Testis (tissue), 3 donors: Measurements from ENCODE around the gene ZNF576. TPM values are rescaled to one million over a fixed set of nuclear protein-coding genes. Genes with fewer than 3 reads are reported as not detected.

ENCODE experiments used
- DNase-seq: peaks from one replicate; pipeline ENCODE4 v3.0.0-alpha.2; 2019
- H3K27ac ChIP-seq, 2 donors: fragments of 200-600 bp; sonication (generic); one replicate each; pipeline ENCODE4 v1.5.1; 2019
- H3K27me3 ChIP-seq: fragments of 200-600 bp; sonication (generic); one replicate; pipeline ENCODE4 v1.5.1; 2019
- H3K36me3 ChIP-seq: fragments of 200-600 bp; sonication (generic); one replicate; pipeline ENCODE4 v1.5.1; 2017; ENCODE audit warnings: low read depth; ENCODE audit errors: missing control alignments
- H3K4me1 ChIP-seq: fragments of 200-600 bp; sonication (generic); one replicate; pipeline ENCODE4 v1.5.1; 2019
- H3K4me3 ChIP-seq, 2 donors: fragments of 200-600 bp; sonication (generic); one replicate each; pipeline ENCODE4 v1.5.1; 2017 to 2019
- H3K9me3 ChIP-seq: fragments of 200-600 bp; sonication (generic); one replicate; pipeline ENCODE4 v1.5.1; 2017
- POLR2A ChIP-seq: fragments of 450-650 bp; IDR thresholded peaks from one replicate; pipeline ENCODE4 v1.6.1; 2017; ENCODE audit warnings: antibody characterized with exemption, mild to moderate bottlenecking, moderate library complexity
- WGBS, 2 donors: methylation state at CpG; one replicate each; pipeline ENCODE4 v1.1.5; 2018; 5-methylcytosine and 5-hydroxymethylcytosine counted together
- intact Hi-C: fragments of 100-400 bp; cut with DNase I; formaldehyde crosslinking; loops from one replicate; pipeline ENCODE4 v1.15.1; 2023; ENCODE audit warnings: low total_unique reads
- polyA plus RNA-seq: library from polyadenylated mRNA; stranded (reverse); fragments of 350-450 nt; fragmentation: Illumina TruSeq; extraction: RNeasy Lipid Tissue Mini Kit (QIAGEN cat#74804); gene quantifications from one replicate; pipeline ENCODE4 v1.2.3, GENCODE V29; 2014; ENCODE audit warnings: low read depth, low replicate concordance; ENCODE audit not compliant: insufficient read depth
- total RNA-seq, 2 donors: library from RNA; depleted of rRNA; stranded (reverse); fragments of >200 nt; gene quantifications; one replicate each; pipeline ENCODE4 v1.2.3, GENCODE V29; 2016
- TF ChIP-seq, protein P1 (sequence below), 3 experiments: fragments of 450-650 bp in 2 of 3; fragments of 200-600 bp in 1 of 3; sonication (generic) in 1 of 3; IDR thresholded peaks; one replicate each; pipeline ENCODE4 v1.5.1; 2016 to 2019; ENCODE audit warnings: antibody characterized with exemption in 3 of 3, mild to moderate bottlenecking in 2 of 3, moderate library complexity in 1 of 3

The ZNF576 gene
- total and polyA plus RNA-seq, 3 donors from 2014 or later = 14.6 to 23.1 (median 17.9) TPM

DNA sequence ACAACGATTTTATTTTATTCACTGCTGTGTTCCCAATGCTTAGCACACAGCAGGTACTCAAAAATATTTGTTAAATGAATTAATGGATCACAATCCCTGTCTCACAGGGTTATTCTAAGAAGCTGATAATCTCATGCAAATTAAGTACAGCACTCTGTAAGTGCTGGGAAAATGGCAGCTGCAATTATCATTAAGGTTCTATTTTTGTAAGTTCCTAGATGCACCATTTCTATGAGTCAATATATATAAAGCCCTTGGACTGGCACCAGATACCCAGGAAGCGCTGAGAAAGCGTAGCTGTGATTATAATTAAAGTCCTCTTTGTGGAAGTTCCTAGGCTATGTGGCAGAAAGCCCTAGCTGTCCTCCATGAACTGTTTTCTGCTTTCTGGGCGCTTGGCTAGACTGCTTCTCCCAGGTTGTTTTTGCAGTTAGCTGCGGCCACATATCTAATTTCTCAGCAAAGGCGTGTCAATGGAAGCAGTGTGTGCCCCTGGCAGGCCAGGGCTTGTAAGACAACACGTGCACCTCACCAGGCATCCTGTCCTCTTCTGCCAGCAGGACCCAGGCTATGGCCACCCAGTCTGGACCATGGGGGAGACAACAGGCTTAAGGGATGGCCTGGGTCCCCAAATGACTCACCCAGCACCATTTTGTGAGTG is 10.3 kb downstream of the ZNF576 start:
- no peak for DNase-seq
- TF ChIP-seq, protein P1, sequence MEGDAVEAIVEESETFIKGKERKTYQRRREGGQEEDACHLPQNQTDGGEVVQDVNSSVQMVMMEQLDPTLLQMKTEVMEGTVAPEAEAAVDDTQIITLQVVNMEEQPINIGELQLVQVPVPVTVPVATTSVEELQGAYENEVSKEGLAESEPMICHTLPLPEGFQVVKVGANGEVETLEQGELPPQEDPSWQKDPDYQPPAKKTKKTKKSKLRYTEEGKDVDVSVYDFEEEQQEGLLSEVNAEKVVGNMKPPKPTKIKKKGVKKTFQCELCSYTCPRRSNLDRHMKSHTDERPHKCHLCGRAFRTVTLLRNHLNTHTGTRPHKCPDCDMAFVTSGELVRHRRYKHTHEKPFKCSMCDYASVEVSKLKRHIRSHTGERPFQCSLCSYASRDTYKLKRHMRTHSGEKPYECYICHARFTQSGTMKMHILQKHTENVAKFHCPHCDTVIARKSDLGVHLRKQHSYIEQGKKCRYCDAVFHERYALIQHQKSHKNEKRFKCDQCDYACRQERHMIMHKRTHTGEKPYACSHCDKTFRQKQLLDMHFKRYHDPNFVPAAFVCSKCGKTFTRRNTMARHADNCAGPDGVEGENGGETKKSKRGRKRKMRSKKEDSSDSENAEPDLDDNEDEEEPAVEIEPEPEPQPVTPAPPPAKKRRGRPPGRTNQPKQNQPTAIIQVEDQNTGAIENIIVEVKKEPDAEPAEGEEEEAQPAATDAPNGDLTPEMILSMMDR (IDR thresholded peaks at IDR 0.05) = no peak
- no peaks in the 10 kb centered on the region for H3K27me3 ChIP-seq
- intact Hi-C loops = no loop called here
- H3K4me1 ChIP-seq = no peaks in the 10 kb centered on the region
- WGBS, 2 donors = 79 to 82% methylated on average over 7 of the region's 7 CpGs
- H3K9me3 ChIP-seq = no peaks in the 10 kb centered on the region
- no peaks in the 10 kb centered on the region for H3K36me3 ChIP-seq
- H3K4me3 ChIP-seq = no peak overlapping the region
- no peak overlapping the region for H3K27ac ChIP-seq

DNA sequence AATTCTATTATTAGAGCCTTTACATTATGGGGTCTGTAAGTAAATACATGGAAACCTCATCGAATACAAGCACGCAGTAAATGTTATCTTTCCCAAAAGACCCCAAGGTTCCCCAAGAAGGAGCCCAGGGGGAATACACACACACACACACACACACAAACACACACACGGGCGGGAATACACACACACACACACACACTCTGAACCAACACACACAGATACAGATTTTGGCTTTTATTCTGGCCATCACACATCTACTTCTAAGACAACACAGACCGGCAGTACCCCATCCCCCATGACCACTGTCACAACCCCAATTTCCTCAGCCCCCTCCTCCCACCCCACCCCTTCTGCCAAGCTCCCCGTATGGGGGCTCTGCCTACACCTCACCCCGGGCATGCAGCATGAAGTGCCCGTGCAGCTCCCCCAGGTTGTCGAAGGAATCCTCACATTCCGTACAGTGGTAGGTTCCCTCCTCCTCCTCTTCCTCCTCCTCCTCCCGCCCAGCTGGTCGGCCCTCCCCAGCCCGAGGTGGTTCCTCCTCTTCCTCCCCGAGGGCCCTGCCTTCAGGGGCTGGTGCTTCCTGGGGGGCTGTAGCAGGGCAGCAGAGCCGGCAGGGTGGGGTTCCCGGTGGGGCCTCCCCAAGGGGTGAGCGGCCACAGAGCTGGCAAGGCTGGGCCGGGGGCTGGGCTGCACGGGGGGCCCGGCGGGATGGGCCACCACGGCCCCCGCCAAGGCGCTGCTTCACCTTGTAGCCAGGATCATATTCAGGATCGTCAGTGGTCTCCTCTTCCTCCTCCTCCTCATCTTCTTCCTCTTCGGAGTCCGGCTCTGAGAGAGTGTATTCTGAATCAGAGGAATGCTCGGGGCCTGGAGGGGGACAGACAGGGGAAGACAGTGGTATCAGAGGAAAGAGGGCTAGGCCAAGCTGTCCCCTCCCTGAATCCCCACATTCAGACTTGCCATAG is 11.1 kb downstream of the ZNF576 start:
- H3K27ac ChIP-seq = no peak overlapping the region
- H3K9me3 ChIP-seq = no peaks in the 10 kb centered on the region
- H3K27me3 ChIP-seq = no peaks in the 10 kb centered on the region
- TF ChIP-seq, protein P1 (IDR thresholded peaks at IDR 0.05) = no peak
- no peak for TF ChIP-seq POLR2A
- intact Hi-C loops = no loop called here
- 69 to 73% methylated on average over 26 to 28 of the region's 28 CpGs for WGBS, 2 donors
- no peaks in the 10 kb centered on the region for H3K36me3 ChIP-seq
- no peak overlapping the region for H3K4me3 ChIP-seq
- H3K4me1 ChIP-seq = no peaks in the 10 kb centered on the region
- no peak for DNase-seq

DNA sequence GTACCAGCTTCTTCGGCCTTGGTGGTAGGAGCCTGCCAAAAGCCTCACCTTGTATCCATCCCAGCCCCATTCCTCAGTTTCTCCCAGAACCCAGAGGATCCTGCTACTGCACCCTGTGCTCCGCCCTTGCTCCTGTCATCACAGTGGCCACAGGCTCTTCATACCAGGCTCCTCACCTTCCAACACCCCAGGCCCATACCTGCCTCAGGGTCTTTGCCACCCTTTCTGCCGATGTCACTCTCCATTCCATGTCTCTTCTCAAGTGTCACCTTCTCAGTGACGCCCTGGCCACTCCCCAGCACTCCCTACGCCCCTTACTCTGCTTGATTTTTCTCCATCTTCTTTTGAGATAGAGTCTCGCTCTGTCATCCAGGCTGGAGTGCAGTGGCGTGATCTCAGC is 13.5 kb downstream of the ZNF576 start:
- intact Hi-C loops = no loop called here
- no peaks in the 10 kb centered on the region for H3K36me3 ChIP-seq
- 83 to 87% methylated on average over 7 of the region's 7 CpGs for WGBS, 2 donors
- H3K9me3 ChIP-seq = no peaks in the 10 kb centered on the region
- H3K27me3 ChIP-seq = no peaks in the 10 kb centered on the region
- H3K27ac ChIP-seq = no peak overlapping the region
- TF ChIP-seq POLR2A = no peak
- TF ChIP-seq, protein P1 (IDR thresholded peaks at IDR 0.05) = no peak
- no peak overlapping the region for H3K4me3 ChIP-seq
- no peak for DNase-seq
- H3K4me1 ChIP-seq = no peaks in the 10 kb centered on the region

DNA sequence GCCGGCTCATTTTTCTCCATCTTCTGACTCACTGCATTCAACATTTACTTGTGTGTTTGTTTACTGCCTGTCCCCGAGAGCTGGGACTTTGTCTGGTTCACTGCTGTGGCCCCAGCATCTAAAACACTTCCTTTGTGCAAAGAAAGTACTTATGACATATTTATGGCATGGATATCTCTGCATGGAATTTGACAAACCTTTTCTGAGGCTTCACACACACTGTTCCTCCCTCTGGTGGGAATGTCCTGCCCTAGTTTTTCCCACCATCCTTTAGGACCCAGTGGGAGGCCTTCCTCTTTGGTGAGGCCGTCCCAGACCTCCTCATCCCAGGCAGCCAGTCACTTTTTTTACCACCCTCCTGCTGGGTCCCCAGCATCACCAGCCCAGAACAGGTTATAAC is 14.1 kb downstream of the ZNF576 start:
- Histone ChIP-seq H3K27ac (no peak overlapping the region), H3K4me1 (no peaks in the 10 kb centered on the region), H3K9me3 (no peaks in the 10 kb centered on the region), H3K4me3 (no peak overlapping the region), H3K27me3 (no peaks in the 10 kb centered on the region), H3K36me3 (no peaks in the 10 kb centered on the region)
- 52 to 65% methylated on average over 3 of the region's 3 CpGs for WGBS, 2 donors
- intact Hi-C loops = no loop called here
- TF ChIP-seq, protein P1 (IDR thresholded peaks at IDR 0.05) = no peak
- no peak for TF ChIP-seq POLR2A
- DNase-seq = no peak
